ENCODE measurements around the gene ACBD5. TPM values are rescaled to one million over a fixed set of nuclear protein-coding genes. Genes with fewer than 3 reads are reported as not detected.
"Not testable (repeated sequence)": the region's sequence is repeated elsewhere in the genome, so short reads cannot be mapped to it uniquely, and the experiment has no call there.

ACBD5 gene
- total RNA-seq, 2 experiments from 2014 or later: 24.2 to 24.5 TPM

DNA sequence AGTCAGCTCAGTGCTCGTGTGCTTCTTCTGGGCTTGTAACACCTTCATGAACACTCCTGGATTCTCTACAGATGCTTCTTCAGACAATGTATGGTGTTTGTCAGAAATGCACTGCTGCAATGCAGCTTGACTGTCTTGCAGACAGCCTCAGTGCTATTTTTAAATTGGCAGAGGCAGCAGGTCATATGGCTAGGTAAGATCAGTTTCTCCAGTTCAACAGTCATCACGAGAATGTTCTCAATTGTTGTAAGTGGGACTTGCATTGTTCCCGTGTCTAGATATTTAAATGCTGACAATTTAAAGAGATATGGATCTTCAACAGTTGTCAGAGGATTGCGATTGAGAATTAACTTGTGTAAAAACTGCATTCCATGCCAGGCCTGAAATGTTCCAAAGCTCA lies 7.6 kb upstream of the ACBD5 start:
- no peak for ATAC-seq
- Mint-ChIP-seq H3K4me1 (peaks cover 14% of the 10 kb centered on the region), H3K27me3 (no peaks in the 10 kb centered on the region), H3K36me3 (peaks cover 1% of the 10 kb centered on the region), H3K27ac (no peak overlapping the region), H3K4me3 (no peak overlapping the region), H3K9me3 (ENCODE audit: low read depth) (no peaks in the 10 kb centered on the region)
- CTCF ChIA-PET: no interaction called here
- DNase-seq: no peak

- CTCF ChIA-PET: no interaction called here
- peaks cover 19% of the 10 kb centered on the region for H3K4me1 Mint-ChIP-seq
- ATAC-seq (no peak), DNase-seq (no peak)
- peaks cover 6% of the 10 kb centered on the region for H3K36me3 Mint-ChIP-seq
- H3K27ac Mint-ChIP-seq: no peak overlapping the region
- H3K9me3 Mint-ChIP-seq (ENCODE audit: low read depth): no peaks in the 10 kb centered on the region
- no peaks in the 10 kb centered on the region for H3K27me3 Mint-ChIP-seq
- H3K4me3 Mint-ChIP-seq: no peak overlapping the region
These were observed 6.8 kb upstream of the ACBD5 start for GRCh38 chr10:27247441-27247840.

DNA sequence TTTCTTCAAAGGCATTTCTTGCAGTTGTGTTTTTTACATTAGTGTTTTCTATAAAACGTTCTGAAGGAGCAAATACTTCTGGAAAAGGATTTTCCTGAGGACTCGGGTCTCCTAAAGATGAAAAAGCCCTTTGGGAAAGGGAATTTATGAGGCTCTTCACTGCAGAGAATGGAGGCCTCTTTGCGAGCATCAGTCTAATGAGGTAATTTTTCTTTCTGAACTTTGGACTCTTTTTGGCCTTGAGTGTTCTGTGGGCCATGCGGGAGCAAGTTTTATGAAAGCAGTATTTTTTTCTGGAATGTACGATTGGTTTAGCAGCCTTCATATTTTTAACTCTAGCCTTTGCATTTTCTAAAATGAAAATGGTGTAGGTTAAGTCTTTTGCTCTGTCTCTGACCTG lies 6.4 kb upstream of the ACBD5 start:
- peaks cover 6% of the 10 kb centered on the region for H3K36me3 Mint-ChIP-seq
- H3K27ac Mint-ChIP-seq: no peak overlapping the region
- H3K27me3 Mint-ChIP-seq: no peaks in the 10 kb centered on the region
- no peak for DNase-seq
- H3K9me3 Mint-ChIP-seq (ENCODE audit: low read depth): no peaks in the 10 kb centered on the region
- CTCF ChIA-PET: no interaction called here
- no peak for ATAC-seq
- no peak overlapping the region for H3K4me3 Mint-ChIP-seq
- peaks cover 15% of the 10 kb centered on the region for H3K4me1 Mint-ChIP-seq

DNA sequence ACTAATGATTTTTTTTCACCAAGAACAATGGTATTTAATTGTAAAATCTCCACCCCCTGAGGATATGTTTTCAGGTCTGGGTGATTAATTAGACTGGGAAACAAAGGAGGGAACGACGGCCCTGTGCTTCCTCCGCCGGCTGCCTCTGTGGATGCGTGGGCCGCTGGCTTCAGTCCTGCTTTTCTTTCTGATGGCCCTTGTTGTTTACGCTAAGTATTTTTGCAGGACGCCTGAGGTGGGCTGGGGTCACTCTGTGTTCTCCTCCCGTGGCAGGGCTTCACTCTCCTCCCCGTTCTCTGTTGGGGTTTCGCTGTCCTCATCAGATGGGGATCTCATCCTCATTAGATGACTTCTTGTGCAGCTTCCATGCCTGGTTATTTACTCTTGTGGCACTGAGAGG lies 5.2 kb upstream of the ACBD5 start:
- H3K4me3 Mint-ChIP-seq: no peak overlapping the region
- no peaks in the 10 kb centered on the region for H3K9me3 Mint-ChIP-seq (ENCODE audit: low read depth)
- no peak for DNase-seq
- ATAC-seq: no peak
- peaks cover 6% of the 10 kb centered on the region for H3K36me3 Mint-ChIP-seq
- peaks cover 15% of the 10 kb centered on the region for H3K4me1 Mint-ChIP-seq
- no peaks in the 10 kb centered on the region for H3K27me3 Mint-ChIP-seq
- CTCF ChIA-PET: no interaction called here
- H3K27ac Mint-ChIP-seq: no peak overlapping the region

GRCh38 chr10:27244976-27245375 lies 4.4 kb upstream of the ACBD5 start:
- CTCF ChIA-PET: no interaction called here
- Mint-ChIP-seq H3K36me3 (peaks cover 8% of the 10 kb centered on the region), H3K27me3 (no peaks in the 10 kb centered on the region), H3K4me3 (no peak overlapping the region), H3K27ac (no peak overlapping the region), H3K4me1 (peaks cover 15% of the 10 kb centered on the region), H3K9me3 (ENCODE audit: low read depth) (no peaks in the 10 kb centered on the region)
- DNase-seq (no peak), ATAC-seq (no peak)

DNA sequence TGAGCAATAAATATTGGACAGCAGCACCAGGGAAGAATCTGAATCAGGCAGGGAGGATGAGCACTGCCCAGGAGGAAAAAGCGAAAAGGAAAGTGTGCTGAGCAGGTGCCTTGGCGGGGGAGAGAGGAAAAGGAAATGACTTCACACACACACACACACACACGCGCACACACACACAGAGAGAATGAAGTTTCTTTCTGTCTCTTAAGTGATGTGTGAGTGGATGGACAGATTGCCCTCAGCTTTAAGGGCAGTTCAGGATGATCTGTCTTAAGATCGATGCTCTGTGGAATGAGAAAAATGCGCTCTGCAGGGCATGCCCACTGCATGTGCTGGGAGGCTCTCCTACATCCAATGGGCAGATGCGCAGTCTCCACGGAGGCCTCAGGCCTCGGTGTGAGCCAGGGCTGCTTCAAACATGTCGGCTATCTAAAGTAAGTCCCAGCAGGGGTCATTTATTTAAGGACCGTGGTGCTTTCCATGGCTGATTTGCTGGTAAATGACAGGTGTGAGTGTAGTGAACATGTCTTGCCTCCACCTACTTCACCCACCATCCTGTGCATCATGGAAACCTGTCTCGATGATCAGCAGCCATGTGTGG lies 2.5 kb upstream of the ACBD5 start:
- Mint-ChIP-seq H3K36me3 (peaks cover 12% of the 10 kb centered on the region), H3K9me3 (ENCODE audit: low read depth) (no peaks in the 10 kb centered on the region), H3K4me1 (peaks cover 23% of the 10 kb centered on the region), H3K27ac (peak overlapping the region; percentile 97), H3K27me3 (no peaks in the 10 kb centered on the region), H3K4me3 (peak overlapping the region; percentile 97)
- peak; percentile 40 for ATAC-seq
- CTCF ChIA-PET: interaction anchor here (1.7 to 2.9 kb wide), 3 partner anchors 9 to 89 kb away, joined by 7 to 28 read pairs (median 18); partner anchors contain the start of gene YME1L1
- peak; percentile 83 for DNase-seq

- CTCF ChIA-PET: interaction anchor here (1.1 to 2.9 kb wide), 4 partner anchors 10 to 89 kb away, joined by 4 to 28 read pairs (median 12); partner anchors contain the start of gene YME1L1
- no peaks in the 10 kb centered on the region for H3K27me3 Mint-ChIP-seq
- H3K9me3 Mint-ChIP-seq (ENCODE audit: low read depth): no peaks in the 10 kb centered on the region
- peaks cover 12% of the 10 kb centered on the region for H3K36me3 Mint-ChIP-seq
- peak overlapping the region; percentile 97 for H3K27ac Mint-ChIP-seq
- peaks cover 24% of the 10 kb centered on the region for H3K4me1 Mint-ChIP-seq
- peak overlapping the region; percentile 97 for H3K4me3 Mint-ChIP-seq
- DNase-seq (no peak), ATAC-seq (no peak)
These were observed 1.9 kb upstream of the ACBD5 start for GRCh38 chr10:27242473-27242950.

DNA sequence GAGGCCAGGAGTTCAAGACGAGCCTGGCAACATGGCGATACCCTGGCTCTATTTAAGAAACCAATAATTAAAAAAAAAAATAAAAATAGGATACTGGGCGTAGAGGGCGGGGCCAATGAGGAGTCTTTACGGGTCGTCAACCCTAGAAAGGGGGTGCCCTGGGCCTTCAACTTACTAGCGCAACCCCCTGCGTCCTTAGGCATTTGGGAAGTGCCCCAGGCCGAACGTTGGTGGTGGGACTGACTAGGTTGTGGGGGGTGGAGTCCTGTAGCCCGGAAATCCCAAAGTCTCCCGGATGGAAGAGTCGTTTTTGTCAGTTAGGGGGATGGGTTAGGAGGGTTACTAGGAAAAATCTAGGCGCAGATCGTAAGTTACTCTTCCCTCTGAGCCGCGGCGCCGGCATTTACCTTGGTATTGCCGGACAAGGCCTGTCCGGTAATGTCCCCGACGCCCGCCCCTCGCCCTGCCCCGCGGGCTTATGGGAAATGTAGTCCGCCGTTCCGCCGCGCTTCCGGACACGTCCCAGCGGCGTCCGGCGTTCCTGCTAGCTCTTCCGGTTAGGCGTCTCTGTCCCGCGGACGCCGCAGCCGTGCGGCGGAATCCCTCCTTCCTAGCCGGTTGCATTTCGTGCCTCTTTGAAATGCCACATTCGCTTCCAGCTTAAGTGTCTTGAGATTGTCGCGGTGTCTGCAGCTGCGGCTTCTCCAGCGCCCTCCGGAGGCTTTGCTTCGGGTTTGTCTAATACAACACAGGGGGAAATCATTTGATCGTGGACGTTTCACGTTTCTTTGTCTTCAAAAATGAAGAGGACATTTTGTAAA lies 1.3 kb upstream of the ACBD5 start:
- CTCF ChIA-PET: interaction anchor here (1.1 to 2.9 kb wide), 4 partner anchors 11 to 88 kb away, joined by 4 to 28 read pairs (median 12); partner anchors contain the start of gene YME1L1
- H3K27me3 Mint-ChIP-seq: no peaks in the 10 kb centered on the region
- DNase-seq (peak; percentile 93), ATAC-seq (peak; percentile 65)
- H3K4me1 Mint-ChIP-seq: peaks cover 24% of the 10 kb centered on the region
- peak overlapping the region; percentile 97 for H3K27ac Mint-ChIP-seq
- H3K36me3 Mint-ChIP-seq: peaks cover 12% of the 10 kb centered on the region
- H3K9me3 Mint-ChIP-seq (ENCODE audit: low read depth): no peaks in the 10 kb centered on the region
- peak overlapping the region; percentile 97 for H3K4me3 Mint-ChIP-seq

DNA sequence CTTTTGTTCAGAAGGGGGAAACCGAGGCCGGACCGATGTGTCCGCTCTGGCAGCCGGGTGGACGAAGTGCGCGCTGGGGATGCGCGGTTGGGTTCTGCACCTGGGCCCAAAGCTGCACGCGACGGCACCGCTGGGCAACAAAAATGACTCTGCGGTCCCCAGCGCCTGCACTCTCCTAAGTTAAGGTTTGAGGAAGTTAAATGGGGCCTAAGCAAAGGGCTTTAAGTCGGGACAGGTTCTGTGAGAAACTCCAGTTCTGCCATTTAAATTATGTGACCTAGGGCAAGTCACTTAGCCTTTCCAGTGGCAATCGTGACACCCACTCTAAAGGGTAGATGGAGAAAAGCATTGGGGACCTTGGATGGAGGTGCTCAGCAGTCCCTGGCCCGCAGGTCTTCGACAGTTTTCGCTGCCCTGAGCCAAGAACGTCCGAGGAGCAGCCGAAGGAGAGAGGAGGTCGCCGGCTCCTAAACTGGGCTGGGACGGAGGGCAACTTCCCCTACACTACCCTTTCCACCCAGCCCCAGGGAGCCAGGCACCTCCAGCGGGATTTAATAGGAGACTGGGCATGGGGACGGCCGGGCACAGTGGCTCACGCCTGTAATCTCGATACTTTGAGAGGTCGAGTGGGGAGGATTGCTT lies 534 bp upstream of the ACBD5 start:
- peaks cover 24% of the 10 kb centered on the region for H3K4me1 Mint-ChIP-seq
- DNase-seq (peak; percentile 66), ATAC-seq (peak; percentile 3)
- no peaks in the 10 kb centered on the region for H3K9me3 Mint-ChIP-seq (ENCODE audit: low read depth)
- H3K27me3 Mint-ChIP-seq: no peaks in the 10 kb centered on the region
- H3K36me3 Mint-ChIP-seq: peaks cover 12% of the 10 kb centered on the region
- peak overlapping the region; percentile 97 for H3K27ac Mint-ChIP-seq
- CTCF ChIA-PET: interaction anchor here (1.7 kb wide), 1 partner anchor 14 kb away, joined by 5 read pairs; no protein-coding TSS in a partner anchor
- peak overlapping the region; percentile 97 for H3K4me3 Mint-ChIP-seq

DNA sequence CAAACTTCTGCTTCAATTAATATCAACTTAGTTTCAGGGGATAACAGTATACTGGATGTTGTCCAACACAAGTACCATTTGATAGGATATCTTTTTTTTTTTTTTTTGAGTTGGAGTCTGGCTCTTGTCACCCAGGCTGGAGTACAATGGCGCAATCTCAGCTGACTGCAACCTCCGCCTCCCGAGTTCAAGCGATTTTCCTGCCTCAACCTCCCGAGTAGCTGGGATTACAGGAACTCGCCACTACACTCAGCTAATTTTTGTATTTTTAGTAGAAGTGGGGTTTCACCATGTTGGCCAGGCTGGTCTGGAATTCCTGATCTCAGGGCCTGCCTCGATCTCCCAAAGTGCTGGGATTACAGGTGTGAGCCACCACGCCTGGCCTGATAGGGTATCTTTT lies 3.1 kb downstream of the ACBD5 start:
- not testable (repeated sequence) for DNase-seq; ATAC-seq; H3K4me1 Mint-ChIP-seq; H3K27me3 Mint-ChIP-seq; H3K27ac Mint-ChIP-seq; H3K9me3 Mint-ChIP-seq (ENCODE audit: low read depth); H3K4me3 Mint-ChIP-seq
- peaks cover 10% of the 10 kb centered on the region for H3K36me3 Mint-ChIP-seq
- CTCF ChIA-PET: interaction anchor here (0.5 to 6.7 kb wide), 4 partner anchors 13 to 376 kb away, joined by 3 to 40 read pairs (median 4); no protein-coding TSS in a partner anchor

- Mint-ChIP-seq H3K36me3 (peaks cover 12% of the 10 kb centered on the region), H3K4me1 (peaks cover 11% of the 10 kb centered on the region)
- not testable (repeated sequence) for ATAC-seq; H3K9me3 Mint-ChIP-seq (ENCODE audit: low read depth); H3K27me3 Mint-ChIP-seq; H3K27ac Mint-ChIP-seq; DNase-seq; H3K4me3 Mint-ChIP-seq
- CTCF ChIA-PET: interaction anchor here (0.7 to 6.7 kb wide), 4 partner anchors 12 to 87 kb away, joined by 3 to 40 read pairs (median 4); no protein-coding TSS in a partner anchor
These were observed 3.9 kb downstream of the ACBD5 start for GRCh38 chr10:27236589-27237128.

DNA sequence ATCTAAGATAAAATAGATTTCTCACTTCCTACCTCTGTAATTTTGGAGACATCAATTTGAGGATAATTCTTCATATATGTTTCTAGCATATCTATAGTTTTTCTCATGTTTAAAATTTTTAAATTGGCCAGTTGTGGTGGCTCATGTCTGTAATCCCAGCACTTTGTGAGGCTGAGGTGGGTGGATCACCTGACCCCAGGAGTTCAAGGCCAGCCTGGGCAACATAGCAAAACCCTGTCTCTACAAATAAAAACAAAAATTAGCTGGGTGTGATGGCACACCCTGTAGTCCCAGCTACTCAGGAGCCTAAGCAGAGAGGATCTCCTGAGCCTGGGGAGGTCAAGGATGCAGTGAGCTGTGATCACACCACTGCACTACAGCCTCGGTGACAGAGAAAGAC lies 4.9 kb downstream of the ACBD5 start:
- peaks cover 21% of the 10 kb centered on the region for H3K36me3 Mint-ChIP-seq
- ATAC-seq (no peak), DNase-seq (no peak)
- H3K27ac Mint-ChIP-seq: no peak overlapping the region
- no peaks in the 10 kb centered on the region for H3K27me3 Mint-ChIP-seq
- peaks cover 14% of the 10 kb centered on the region for H3K4me1 Mint-ChIP-seq
- no peak overlapping the region for H3K4me3 Mint-ChIP-seq
- CTCF ChIA-PET: interaction anchor here (1.0 to 6.7 kb wide), 4 partner anchors 9 to 17 kb away, joined by 3 to 40 read pairs (median 4); no protein-coding TSS in a partner anchor
- no peaks in the 10 kb centered on the region for H3K9me3 Mint-ChIP-seq (ENCODE audit: low read depth)

- no peak overlapping the region for H3K4me3 Mint-ChIP-seq
- DNase-seq (no peak), ATAC-seq (no peak)
- CTCF ChIA-PET: interaction anchor here (0.7 kb wide), 1 partner anchor 1068 kb away, joined by 5 read pairs; no protein-coding TSS in a partner anchor
- H3K27me3 Mint-ChIP-seq: no peaks in the 10 kb centered on the region
- H3K4me1 Mint-ChIP-seq: peaks cover 21% of the 10 kb centered on the region
- H3K9me3 Mint-ChIP-seq (ENCODE audit: low read depth): no peaks in the 10 kb centered on the region
- H3K27ac Mint-ChIP-seq: no peak overlapping the region
- H3K36me3 Mint-ChIP-seq: peaks cover 29% of the 10 kb centered on the region
These were observed 10.6 kb downstream of the ACBD5 start for GRCh38 chr10:27230022-27230421.
